Neural cell (in vitro differentiated cells): ENCODE results near the gene CSTB. TPM values are rescaled to one million over a fixed set of nuclear protein-coding genes. Genes with fewer than 3 reads are reported as not detected.

Source experiments
- H2AFZ ChIP-seq: fragments of 200-600, 300-800 bp; sonication (generic), shearing (Covaris generic); 2 replicates; pipeline ENCODE4 v1.6.0; 2014; ENCODE audit warnings: low read depth, mild to moderate bottlenecking, antibody characterized with exemption, low read length, moderate library complexity
- H3F3A ChIP-seq: fragments of 200-600 bp; shearing (Covaris generic); 2 replicates; pipeline ENCODE4 v1.6.1; 2016; ENCODE audit warnings: mild to moderate bottlenecking, moderate library complexity, mixed read lengths, antibody characterized with exemption, low read length; ENCODE audit not compliant: insufficient read depth, poor library complexity, severe bottlenecking
- H3K27ac ChIP-seq: fragments of 200-600, 300-800 bp; sonication (generic), shearing (Covaris generic); 2 replicates; pipeline ENCODE4 v1.5.1; 2014; ENCODE audit warnings: mild to moderate bottlenecking, low read length, moderate library complexity
- H3K27me3 ChIP-seq: fragments of 300-800, 200-600 bp; sonication (generic), shearing (Covaris generic); 2 replicates; pipeline ENCODE4 v1.6.0; 2014; ENCODE audit warnings: mild to moderate bottlenecking, low read depth, low read length, moderate library complexity; ENCODE audit not compliant: insufficient read depth
- H3K36me3 ChIP-seq: fragments of 300-800, 200-600 bp; sonication (generic), shearing (Covaris generic); 2 replicates; pipeline ENCODE4 v1.5.1; 2014; ENCODE audit warnings: mild to moderate bottlenecking, antibody characterized with exemption, low read length, moderate library complexity; ENCODE audit not compliant: insufficient read depth
- H3K4me2 ChIP-seq: fragments of 300-800, 200-600 bp; sonication (generic), shearing (Covaris generic); 2 replicates; pipeline ENCODE4 v1.6.0; 2014; ENCODE audit warnings: mild to moderate bottlenecking, low read length
- H3K4me3 ChIP-seq: fragments of 300-800, 200-600 bp; sonication (generic), shearing (Covaris generic); 2 replicates; pipeline ENCODE4 v1.5.1; 2014; ENCODE audit warnings: mild to moderate bottlenecking, low read length, moderate library complexity
- H3K79me2 ChIP-seq: fragments of 200-600 bp; shearing (Covaris generic); replicated peaks from 2 replicates; pipeline ENCODE4 v1.6.0; 2014; ENCODE audit warnings: mild to moderate bottlenecking, low read length, moderate library complexity; ENCODE audit not compliant: insufficient read depth
- H3K9ac ChIP-seq: fragments of 300-800, 200-600 bp; sonication (generic), shearing (Covaris generic); 2 replicates; pipeline ENCODE4 v1.6.1; 2016; ENCODE audit warnings: mild to moderate bottlenecking, low read length, mixed read lengths
- H3K9me2 ChIP-seq: fragments of 200-600 bp; shearing (Covaris generic); 2 replicates; pipeline ENCODE4 v1.6.1; 2016; ENCODE audit warnings: mild to moderate bottlenecking, low read length, mixed read lengths; ENCODE audit not compliant: insufficient read depth
- H3K9me3 ChIP-seq: fragments of 200-600, 300-800 bp; sonication (generic), shearing (Covaris generic); 2 replicates; pipeline ENCODE4 v1.6.1; 2016; ENCODE audit warnings: mild to moderate bottlenecking, mixed run types, low read length, moderate library complexity, mixed read lengths
- H4K20me1 ChIP-seq: fragments of 200-600 bp; shearing (Covaris generic); 2 replicates; pipeline ENCODE4 v1.6.1; 2016; ENCODE audit warnings: mild to moderate bottlenecking, mixed run types; ENCODE audit not compliant: insufficient read depth
- CTCF ChIP-seq: fragments of 450-650 bp; IDR thresholded peaks from 2 replicates; pipeline ENCODE4 v1.5.1; 2014; ENCODE audit warnings: antibody characterized with exemption, mild to moderate bottlenecking, moderate library complexity; ENCODE audit not compliant: poor library complexity, severe bottlenecking
- EP300 ChIP-seq: fragments of 450-650 bp; conservative IDR thresholded peaks from 2 replicates; pipeline ENCODE4 v1.6.1; 2014; ENCODE audit warnings: antibody characterized with exemption, mild to moderate bottlenecking, moderate library complexity; ENCODE audit not compliant: poor library complexity, severe bottlenecking
- EZH2 ChIP-seq: fragments of 200-600, 300-800 bp; shearing (Covaris generic), sonication (generic); IDR thresholded peaks from 2 replicates; pipeline ENCODE4 v1.6.1; 2014; ENCODE audit warnings: antibody characterized with exemption, low read length, borderline replicate concordance, mild to moderate bottlenecking; ENCODE audit not compliant: insufficient read depth, poor library complexity, severe bottlenecking
- MXI1 ChIP-seq: fragments of 450-650 bp; conservative IDR thresholded peaks from 2 replicates; pipeline ENCODE4 v1.6.1; 2014; ENCODE audit warnings: antibody characterized with exemption, mild to moderate bottlenecking; ENCODE audit not compliant: poor library complexity, severe bottlenecking
- POLR2AphosphoS5 ChIP-seq: IDR thresholded peaks from 2 replicates; pipeline ENCODE4 v1.6.1; 2012
- RAD21 ChIP-seq: fragments of 450-650 bp; conservative IDR thresholded peaks from 2 replicates; pipeline ENCODE4 v1.6.1; 2014; ENCODE audit warnings: antibody characterized with exemption, mild to moderate bottlenecking, moderate library complexity
- REST ChIP-seq: IDR thresholded peaks from 2 replicates; pipeline ENCODE4 v1.6.1; 2012; ENCODE audit warnings: borderline replicate concordance
- SMC3 ChIP-seq: fragments of 450-650 bp; conservative IDR thresholded peaks from 2 replicates; pipeline ENCODE4 v1.6.1; 2014; ENCODE audit warnings: antibody characterized with exemption, mild to moderate bottlenecking, moderate library complexity; ENCODE audit not compliant: poor library complexity
- TAF1 ChIP-seq: IDR thresholded peaks from 2 replicates; pipeline ENCODE4 v1.6.1; 2012; ENCODE audit warnings: low read depth
- polyA plus RNA-seq: library from polyadenylated mRNA; depleted of rRNA; stranded (reverse); fragments of >200 nt; gene quantifications from 2 replicates; pipeline ENCODE4 v1.2.3, GENCODE V29; 2014

Gene CSTB
- polyA plus RNA-seq, 1 donor from 2014 or later, result 9.7 TPM

- no peak overlapping the region for H3K27ac ChIP-seq
- no peaks in the 10 kb centered on the region for H3K36me3 ChIP-seq
- H3K9me3 ChIP-seq, result no peaks in the 10 kb centered on the region
- no peak for TF ChIP-seq EP300
- TF ChIP-seq RAD21, result no peak
- TF ChIP-seq SMC3, result no peak
- no peak for TF ChIP-seq CTCF
- TF ChIP-seq TAF1, result no peak
- TF ChIP-seq POLR2AphosphoS5, result no peak
- no peak for TF ChIP-seq EZH2
- TF ChIP-seq MXI1, result no peak
- no peak for TF ChIP-seq REST
- no peaks in the 10 kb centered on the region for H3K27me3 ChIP-seq
- no peaks in the 10 kb centered on the region for H4K20me1 ChIP-seq
- H2AFZ ChIP-seq, result no peak overlapping the region
- H3K9ac ChIP-seq, result no peak overlapping the region
- no peaks in the 10 kb centered on the region for H3K9me2 ChIP-seq
- no peak overlapping the region for H3K4me2 ChIP-seq
- H3K79me2 ChIP-seq, result no peaks in the 10 kb centered on the region
- H3F3A ChIP-seq, result no peaks in the 10 kb centered on the region
- H3K4me3 ChIP-seq, result no peak overlapping the region
Observed at GRCh38 chr21:43749651-43750262, 26.4 kb downstream of the CSTB start.

GRCh38 chr21:43748622-43749021 is 27.5 kb downstream of the CSTB start:
- Histone ChIP-seq H3F3A (no peaks in the 10 kb centered on the region), H3K9me2 (no peaks in the 10 kb centered on the region), H3K9ac (no peak overlapping the region), H3K79me2 (no peaks in the 10 kb centered on the region), H2AFZ (no peak overlapping the region), H3K9me3 (no peaks in the 10 kb centered on the region), H3K4me2 (no peak overlapping the region), H4K20me1 (no peaks in the 10 kb centered on the region), H3K27ac (no peak overlapping the region), H3K4me3 (no peak overlapping the region), H3K27me3 (no peaks in the 10 kb centered on the region), H3K36me3 (no peaks in the 10 kb centered on the region)
- TF ChIP-seq POLR2AphosphoS5, result no peak
- no peak for TF ChIP-seq TAF1
- TF ChIP-seq RAD21, result no peak
